Liver (tissue), 3 donors: ENCODE data around the gene TRIM72.

Experiments
- CTCF ChIP-seq: fragments of 150-350 bp; IDR thresholded peaks from 2 replicates; pipeline ENCODE4 v1.5.1; 2017; ENCODE audit warnings: improper control_type of control experiment, low read depth, low read length; ENCODE audit not compliant: missing input control
- EGR1 ChIP-seq, 2 donors: IDR thresholded peaks; 2 replicates each; pipeline ENCODE4 v1.6.1; 2016 to 2018; ENCODE audit warnings: antibody characterized with exemption in 2 of 2, low read depth in 2 of 2
- FOXA1 ChIP-seq: IDR thresholded peaks from 2 replicates; pipeline ENCODE4 v1.6.1; 2016; ENCODE audit warnings: antibody characterized with exemption
- FOXA2 ChIP-seq: IDR thresholded peaks from 2 replicates; pipeline ENCODE4 v1.6.1; 2016; ENCODE audit warnings: antibody characterized with exemption
- GABPA ChIP-seq, 2 donors: IDR thresholded peaks in 1 of 2; conservative IDR thresholded peaks in 1 of 2; 2 replicates each; pipeline ENCODE4 v1.6.1; 2016; ENCODE audit warnings: antibody characterized with exemption in 2 of 2, mild to moderate bottlenecking in 1 of 2, moderate library complexity in 1 of 2
- JUND ChIP-seq, 2 donors: IDR thresholded peaks; 2 replicates each; pipeline ENCODE4 v1.6.1; 2016; ENCODE audit warnings: antibody characterized with exemption in 2 of 2
- MAX ChIP-seq: IDR thresholded peaks from 2 replicates; pipeline ENCODE4 v1.6.1; 2016; ENCODE audit warnings: antibody characterized with exemption
- NR2F2 ChIP-seq: IDR thresholded peaks from 2 replicates; pipeline ENCODE4 v1.6.1; 2016; ENCODE audit warnings: antibody characterized with exemption
- RAD21 ChIP-seq, 2 donors: IDR thresholded peaks; 2 replicates each; pipeline ENCODE4 v1.6.1; 2016; ENCODE audit warnings: antibody characterized with exemption in 2 of 2, mild to moderate bottlenecking in 2 of 2
- SP1 ChIP-seq: IDR thresholded peaks from 2 replicates; pipeline ENCODE4 v1.6.1; 2018; ENCODE audit warnings: antibody characterized with exemption, mild to moderate bottlenecking
- TAF1 ChIP-seq: conservative IDR thresholded peaks from 2 replicates; pipeline ENCODE4 v1.6.1; 2016; ENCODE audit warnings: antibody characterized with exemption, mild to moderate bottlenecking
- YY1 ChIP-seq: IDR thresholded peaks from 2 replicates; pipeline ENCODE4 v1.6.1; 2016; ENCODE audit warnings: antibody characterized with exemption, mild to moderate bottlenecking
- TF ChIP-seq, protein P1 (sequence below): IDR thresholded peaks from 2 replicates; pipeline ENCODE4 v1.6.1; 2016; ENCODE audit warnings: antibody characterized with exemption, mild to moderate bottlenecking
- TF ChIP-seq, protein P2 (sequence below): IDR thresholded peaks from 2 replicates; pipeline ENCODE4 v1.6.1; 2016; ENCODE audit warnings: antibody characterized with exemption
- donor health status: healthy.
- donor health status: healthy.

DNA sequence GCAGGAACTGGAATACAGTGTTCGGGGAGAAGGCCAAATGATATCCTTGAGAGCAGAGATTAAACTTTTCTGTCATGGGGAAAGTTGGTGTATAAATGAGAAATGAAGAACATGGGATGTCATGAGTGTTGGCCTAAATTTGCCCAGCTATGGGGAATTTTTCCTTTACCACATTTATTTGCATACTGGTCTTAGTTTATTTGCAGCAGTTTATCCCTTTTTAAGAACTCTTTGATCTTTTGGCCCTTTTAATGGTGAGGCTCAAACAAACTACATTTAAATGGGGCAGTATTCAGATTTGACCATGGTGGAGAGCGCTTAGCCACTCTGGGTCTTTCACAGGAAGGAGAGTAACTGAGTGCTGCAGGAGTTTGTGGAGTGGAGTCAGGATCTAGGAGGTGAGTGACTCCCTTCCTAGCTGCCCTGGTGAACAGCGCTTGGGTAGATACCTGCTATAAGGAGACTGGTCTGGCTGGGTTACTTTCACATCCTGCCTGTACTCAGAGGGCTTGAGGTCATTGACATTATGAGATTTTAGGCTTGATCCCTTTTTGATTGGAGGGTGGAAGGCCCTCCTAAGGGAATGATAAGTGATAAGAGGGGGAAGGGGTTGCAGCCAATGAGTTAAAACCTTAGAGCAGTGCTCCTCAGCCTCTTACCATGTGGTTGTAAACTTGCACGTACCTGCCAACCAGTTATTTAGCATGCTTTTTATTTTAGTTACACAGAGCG, 22.1 kb upstream of the TRIM72 start:
- TF ChIP-seq CTCF (no peak), GABPA (IDR thresholded peaks at IDR 0.05 in 1 of 2, conservative IDR thresholded peaks at IDR 0.05 in 1 of 2) (no peak), NR2F2 (no peak), JUND (IDR thresholded peaks at IDR 0.05) (no peak), SP1 (no peak), RAD21 (IDR thresholded peaks at IDR 0.05) (no peak), MAX (no peak), FOXA1 (no peak), TAF1 (no peak), EGR1 (IDR thresholded peaks at IDR 0.05; ENCODE audit: low read depth in 2 of 2) (no peak), YY1 (no peak), FOXA2 (no peak)
- TF ChIP-seq, protein P1, sequence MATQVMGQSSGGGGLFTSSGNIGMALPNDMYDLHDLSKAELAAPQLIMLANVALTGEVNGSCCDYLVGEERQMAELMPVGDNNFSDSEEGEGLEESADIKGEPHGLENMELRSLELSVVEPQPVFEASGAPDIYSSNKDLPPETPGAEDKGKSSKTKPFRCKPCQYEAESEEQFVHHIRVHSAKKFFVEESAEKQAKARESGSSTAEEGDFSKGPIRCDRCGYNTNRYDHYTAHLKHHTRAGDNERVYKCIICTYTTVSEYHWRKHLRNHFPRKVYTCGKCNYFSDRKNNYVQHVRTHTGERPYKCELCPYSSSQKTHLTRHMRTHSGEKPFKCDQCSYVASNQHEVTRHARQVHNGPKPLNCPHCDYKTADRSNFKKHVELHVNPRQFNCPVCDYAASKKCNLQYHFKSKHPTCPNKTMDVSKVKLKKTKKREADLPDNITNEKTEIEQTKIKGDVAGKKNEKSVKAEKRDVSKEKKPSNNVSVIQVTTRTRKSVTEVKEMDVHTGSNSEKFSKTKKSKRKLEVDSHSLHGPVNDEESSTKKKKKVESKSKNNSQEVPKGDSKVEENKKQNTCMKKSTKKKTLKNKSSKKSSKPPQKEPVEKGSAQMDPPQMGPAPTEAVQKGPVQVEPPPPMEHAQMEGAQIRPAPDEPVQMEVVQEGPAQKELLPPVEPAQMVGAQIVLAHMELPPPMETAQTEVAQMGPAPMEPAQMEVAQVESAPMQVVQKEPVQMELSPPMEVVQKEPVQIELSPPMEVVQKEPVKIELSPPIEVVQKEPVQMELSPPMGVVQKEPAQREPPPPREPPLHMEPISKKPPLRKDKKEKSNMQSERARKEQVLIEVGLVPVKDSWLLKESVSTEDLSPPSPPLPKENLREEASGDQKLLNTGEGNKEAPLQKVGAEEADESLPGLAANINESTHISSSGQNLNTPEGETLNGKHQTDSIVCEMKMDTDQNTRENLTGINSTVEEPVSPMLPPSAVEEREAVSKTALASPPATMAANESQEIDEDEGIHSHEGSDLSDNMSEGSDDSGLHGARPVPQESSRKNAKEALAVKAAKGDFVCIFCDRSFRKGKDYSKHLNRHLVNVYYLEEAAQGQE = no peak
- TF ChIP-seq, protein P2, sequence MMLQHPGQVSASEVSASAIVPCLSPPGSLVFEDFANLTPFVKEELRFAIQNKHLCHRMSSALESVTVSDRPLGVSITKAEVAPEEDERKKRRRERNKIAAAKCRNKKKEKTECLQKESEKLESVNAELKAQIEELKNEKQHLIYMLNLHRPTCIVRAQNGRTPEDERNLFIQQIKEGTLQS = no peak
